Measurements from ENCODE around the gene GBX1. TPM values are rescaled to one million over a fixed set of nuclear protein-coding genes. Genes with fewer than 3 reads are reported as not detected.

GBX1 gene
- total RNA-seq, 1 experiment from 2014 or later: not detected

DNA sequence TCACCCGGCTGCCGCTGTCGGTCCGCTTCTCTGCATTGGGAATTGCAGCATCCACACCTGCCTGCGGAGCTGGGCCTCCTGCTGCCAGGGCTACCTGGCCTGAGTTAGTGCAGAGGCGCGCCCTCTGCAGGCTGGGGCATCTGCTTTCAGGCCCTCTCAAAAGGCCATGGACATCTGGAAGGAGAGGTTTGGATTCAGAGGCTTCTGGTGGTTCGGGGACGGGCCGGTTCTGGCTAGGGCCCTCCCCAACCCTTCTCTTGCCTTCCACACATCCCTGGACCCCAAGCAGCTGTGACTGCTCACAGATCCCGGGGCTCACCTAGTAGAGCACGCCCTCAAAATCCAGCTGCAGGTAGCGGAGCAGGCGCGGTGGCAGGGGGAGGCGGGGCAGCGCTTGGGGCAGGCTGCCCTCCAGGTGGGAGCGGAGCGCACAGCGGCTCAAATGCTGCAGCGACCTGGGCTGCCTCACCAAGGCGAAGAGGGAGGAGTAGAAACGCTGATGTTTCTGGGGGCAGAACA lies 8.4 kb upstream of the GBX1 start:
- TF ChIP-seq, protein P1, sequence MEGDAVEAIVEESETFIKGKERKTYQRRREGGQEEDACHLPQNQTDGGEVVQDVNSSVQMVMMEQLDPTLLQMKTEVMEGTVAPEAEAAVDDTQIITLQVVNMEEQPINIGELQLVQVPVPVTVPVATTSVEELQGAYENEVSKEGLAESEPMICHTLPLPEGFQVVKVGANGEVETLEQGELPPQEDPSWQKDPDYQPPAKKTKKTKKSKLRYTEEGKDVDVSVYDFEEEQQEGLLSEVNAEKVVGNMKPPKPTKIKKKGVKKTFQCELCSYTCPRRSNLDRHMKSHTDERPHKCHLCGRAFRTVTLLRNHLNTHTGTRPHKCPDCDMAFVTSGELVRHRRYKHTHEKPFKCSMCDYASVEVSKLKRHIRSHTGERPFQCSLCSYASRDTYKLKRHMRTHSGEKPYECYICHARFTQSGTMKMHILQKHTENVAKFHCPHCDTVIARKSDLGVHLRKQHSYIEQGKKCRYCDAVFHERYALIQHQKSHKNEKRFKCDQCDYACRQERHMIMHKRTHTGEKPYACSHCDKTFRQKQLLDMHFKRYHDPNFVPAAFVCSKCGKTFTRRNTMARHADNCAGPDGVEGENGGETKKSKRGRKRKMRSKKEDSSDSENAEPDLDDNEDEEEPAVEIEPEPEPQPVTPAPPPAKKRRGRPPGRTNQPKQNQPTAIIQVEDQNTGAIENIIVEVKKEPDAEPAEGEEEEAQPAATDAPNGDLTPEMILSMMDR (IDR thresholded peaks at IDR 0.05; ENCODE audit: unreplicated experiment): no peak
- Mint-ChIP-seq H3K9me3 (ENCODE audit: unreplicated experiment) (no peaks in the 10 kb centered on the region), H3K4me1 (ENCODE audit: insufficient read depth, unreplicated experiment) (no peaks in the 10 kb centered on the region), H3K27ac (ENCODE audit: low read depth, unreplicated experiment) (peak overlapping the region; percentile 83), H3K27me3 (ENCODE audit: insufficient read depth, unreplicated experiment) (peaks cover 80% of the 10 kb centered on the region), H3K4me3 (ENCODE audit: unreplicated experiment) (no peak overlapping the region), H3K36me3 (ENCODE audit: insufficient read depth, unreplicated experiment) (no peaks in the 10 kb centered on the region)
- intact Hi-C loops (cut with micrococcal nuclease): no loop called here
- POLR2A ChIA-PET: no interaction called here
- CTCF ChIA-PET: interaction anchor here (0.6 to 1.3 kb wide), 5 partner anchors 12 to 123 kb away, joined by 3 read pairs; no protein-coding TSS in a partner anchor
- DNase-seq (ENCODE audit: unreplicated experiment): no peak
- BruUV-seq (replicated peaks): no TSS peak

DNA sequence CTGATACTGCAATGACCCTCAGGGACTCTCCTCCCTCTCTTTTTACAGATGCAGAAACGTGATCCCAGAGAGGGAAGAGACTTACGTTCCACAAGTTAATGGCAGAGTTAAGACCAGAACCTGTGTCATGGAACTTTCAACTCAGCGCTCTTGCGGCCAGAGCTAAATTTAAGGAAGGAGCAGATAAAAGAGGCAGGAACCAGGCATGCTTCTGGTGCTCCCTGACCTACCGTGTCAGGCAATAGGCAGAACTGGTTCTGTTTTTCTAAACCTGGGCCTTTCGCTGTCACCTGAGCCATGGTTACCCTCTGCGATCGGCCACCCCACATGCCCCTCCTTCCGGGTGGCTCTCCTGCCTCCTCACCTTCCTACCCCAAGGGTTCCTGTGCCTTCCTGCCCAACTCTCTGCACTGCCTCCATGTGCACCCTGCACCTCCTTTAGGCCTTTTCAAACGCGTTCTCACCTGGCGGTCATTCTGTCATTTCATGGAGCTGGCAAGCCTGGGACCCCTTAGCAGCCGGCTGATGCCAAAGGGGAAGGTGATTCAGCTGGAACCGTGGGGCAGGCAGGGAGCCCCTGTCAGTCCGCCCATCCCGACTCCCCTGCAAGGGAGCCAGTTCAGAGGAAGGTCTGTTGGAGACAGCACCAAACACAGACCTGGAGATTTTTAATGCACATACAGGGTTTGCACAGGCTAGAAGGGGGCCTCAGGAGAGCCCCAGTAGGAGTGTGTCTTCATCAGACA lies 7.7 kb upstream of the GBX1 start:
- CTCF ChIA-PET: interaction anchor here (0.6 to 1.1 kb wide), 2 partner anchors 11 to 123 kb away, joined by 3 read pairs; no protein-coding TSS in a partner anchor

DNA sequence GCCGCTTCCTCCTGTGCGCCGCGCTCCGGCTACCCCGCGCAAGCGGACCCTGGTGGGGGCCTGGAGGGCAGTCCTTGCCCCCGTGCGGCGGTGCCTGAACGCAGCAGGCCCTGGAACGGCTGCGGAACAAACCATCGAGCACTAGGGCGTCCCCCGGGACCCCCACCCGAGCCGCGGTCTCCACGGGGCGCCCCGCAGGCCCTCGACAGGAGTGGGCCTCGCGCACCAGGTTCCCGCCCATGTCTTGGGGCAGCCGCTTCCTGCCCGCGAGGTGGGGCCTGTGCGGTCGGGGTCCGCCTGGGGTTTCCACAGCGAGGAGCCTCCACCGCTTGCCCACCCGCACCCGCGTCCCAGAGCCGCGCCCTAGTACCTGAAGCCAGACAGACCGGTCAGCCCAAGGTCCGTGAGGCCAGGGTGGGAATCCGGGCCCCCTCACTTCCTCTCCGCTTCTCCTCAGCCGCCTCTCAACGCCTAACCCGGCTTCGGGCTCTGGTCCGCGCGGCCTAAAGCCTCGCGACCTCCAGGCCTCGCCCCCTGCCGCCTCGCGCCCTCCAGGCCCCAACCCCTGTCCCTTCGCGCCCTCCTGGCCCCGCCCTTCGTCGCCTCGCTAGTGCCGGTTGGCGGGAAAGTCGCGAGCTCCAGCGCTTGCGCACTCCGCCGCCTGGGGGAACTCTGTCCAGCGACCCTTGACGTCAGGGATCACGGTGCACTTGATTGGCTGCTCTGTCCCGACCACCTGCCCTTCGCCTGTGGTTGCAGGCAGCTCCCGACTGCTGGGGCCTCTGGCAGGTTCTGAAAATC lies 7.0 kb upstream of the GBX1 start:
- BruUV-seq (replicated peaks): no TSS peak
- no peak overlapping the region for H3K4me3 Mint-ChIP-seq (ENCODE audit: unreplicated experiment)
- CTCF ChIA-PET: no interaction called here
- H3K4me1 Mint-ChIP-seq (ENCODE audit: insufficient read depth, unreplicated experiment): no peaks in the 10 kb centered on the region
- H3K9me3 Mint-ChIP-seq (ENCODE audit: unreplicated experiment): no peaks in the 10 kb centered on the region
- intact Hi-C loops (cut with micrococcal nuclease): no loop called here
- POLR2A ChIA-PET: no interaction called here
- no peak for DNase-seq (ENCODE audit: unreplicated experiment)
- H3K36me3 Mint-ChIP-seq (ENCODE audit: insufficient read depth, unreplicated experiment): no peaks in the 10 kb centered on the region
- H3K27me3 Mint-ChIP-seq (ENCODE audit: insufficient read depth, unreplicated experiment): peaks cover 73% of the 10 kb centered on the region
- H3K27ac Mint-ChIP-seq (ENCODE audit: low read depth, unreplicated experiment): no peak overlapping the region
- TF ChIP-seq, protein P1 (IDR thresholded peaks at IDR 0.05; ENCODE audit: unreplicated experiment): no peak

More for the DNA sequence above, 7.7 kb upstream of the GBX1 start:
- H3K9me3 Mint-ChIP-seq (ENCODE audit: unreplicated experiment): no peaks in the 10 kb centered on the region
- H3K27ac Mint-ChIP-seq (ENCODE audit: low read depth, unreplicated experiment): peak overlapping the region; percentile 83
- TF ChIP-seq, protein P1 (IDR thresholded peaks at IDR 0.05; ENCODE audit: unreplicated experiment): no peak
- POLR2A ChIA-PET: no interaction called here
- no peaks in the 10 kb centered on the region for H3K36me3 Mint-ChIP-seq (ENCODE audit: insufficient read depth, unreplicated experiment)
- intact Hi-C loops (cut with micrococcal nuclease): no loop called here
- no peak overlapping the region for H3K4me3 Mint-ChIP-seq (ENCODE audit: unreplicated experiment)
- H3K27me3 Mint-ChIP-seq (ENCODE audit: insufficient read depth, unreplicated experiment): peaks cover 74% of the 10 kb centered on the region
- no peaks in the 10 kb centered on the region for H3K4me1 Mint-ChIP-seq (ENCODE audit: insufficient read depth, unreplicated experiment)
- no TSS peak for BruUV-seq (replicated peaks)
- no peak for DNase-seq (ENCODE audit: unreplicated experiment)
